OCI-M2 (cell line): ENCODE results near the gene PIP4K2C.
"Not testable (repeated sequence)": the region's sequence is repeated elsewhere in the genome, so short reads cannot be mapped to it uniquely, and the experiment has no call there.

Experiments used
- DNase-seq: peaks from one replicate; lab custom pipeline; 2025; ENCODE audit not compliant: unreplicated experiment; lab: John Stamatoyannopoulos, UW

PIP4K2C gene

GRCh38 chr12:57609101-57609780, 18.2 kb downstream of the PIP4K2C start:
- DNase-seq = no peak

GRCh38 chr12:57609781-57610553, 19.0 kb downstream of the PIP4K2C start:
- DNase-seq = no peak

- DNase-seq = no peak
Observed at GRCh38 chr12:57610554-57611107, 19.6 kb downstream of the PIP4K2C start.

- DNase-seq = no peak
Observed at GRCh38 chr12:57611108-57611826, 20.3 kb downstream of the PIP4K2C start, which contains the start of gene ARHGEF25. Gene ARHGEF25 (plus strand): TSS chr12:57611435. CDS start chr12:57611895, 460 bp downstream.

GRCh38 chr12:57611827-57612710, 21.1 kb downstream of the PIP4K2C start:
- no peak for DNase-seq

GRCh38 chr12:57612711-57613426, 21.9 kb downstream of the PIP4K2C start:
- DNase-seq = no peak

GRCh38 chr12:57613427-57614109, 22.6 kb downstream of the PIP4K2C start:
- no peak for DNase-seq

- no peak for DNase-seq
Observed at GRCh38 chr12:57614178-57614947, 23.4 kb downstream of the PIP4K2C start.

GRCh38 chr12:57614948-57615500, 24.0 kb downstream of the PIP4K2C start:
- DNase-seq = no peak

- DNase-seq = no peak
Observed at GRCh38 chr12:57615637-57616036, 24.6 kb downstream of the PIP4K2C start.

- DNase-seq = no peak
Observed at GRCh38 chr12:57616383-57617101, 25.6 kb downstream of the PIP4K2C start.

GRCh38 chr12:57617942-57618341, 26.9 kb downstream of the PIP4K2C start:
- no peak for DNase-seq

GRCh38 chr12:57618431-57618830, 27.4 kb downstream of the PIP4K2C start:
- DNase-seq = not testable (repeated sequence)

- no peak for DNase-seq
Observed at GRCh38 chr12:57618966-57619433, 28.0 kb downstream of the PIP4K2C start.

GRCh38 chr12:57619434-57620244, 28.6 kb downstream of the PIP4K2C start:
- DNase-seq = no peak

GRCh38 chr12:57620245-57620935, 29.4 kb downstream of the PIP4K2C start:
- no peak for DNase-seq
